Dermis microvascular lymphatic vessel endothelial cell (primary cell): Measurements from ENCODE around the gene NSD2. TPM values are rescaled to one million over a fixed set of nuclear protein-coding genes. Genes with fewer than 3 reads are reported as not detected.
A peak's percentile ranks its signal among the peaks of the same experiment; 100 is the strongest.

Experiments used
- DNase-seq, 2 donors: peaks; one replicate each; pipeline versions ENCODE4 v3.0.0 to v3.0.0-alpha.2; 2010; ENCODE audit warnings: low read depth in 2 of 2
- total RNA-seq: library from RNA; depleted of rRNA; stranded (reverse); fragments of >200 nt; gene quantifications from 2 replicates; pipeline ENCODE4 v1.2.1, GENCODE V29; 2014

Gene NSD2
- total RNA-seq, 1 donor from 2014 or later: 39.8 TPM

DNA sequence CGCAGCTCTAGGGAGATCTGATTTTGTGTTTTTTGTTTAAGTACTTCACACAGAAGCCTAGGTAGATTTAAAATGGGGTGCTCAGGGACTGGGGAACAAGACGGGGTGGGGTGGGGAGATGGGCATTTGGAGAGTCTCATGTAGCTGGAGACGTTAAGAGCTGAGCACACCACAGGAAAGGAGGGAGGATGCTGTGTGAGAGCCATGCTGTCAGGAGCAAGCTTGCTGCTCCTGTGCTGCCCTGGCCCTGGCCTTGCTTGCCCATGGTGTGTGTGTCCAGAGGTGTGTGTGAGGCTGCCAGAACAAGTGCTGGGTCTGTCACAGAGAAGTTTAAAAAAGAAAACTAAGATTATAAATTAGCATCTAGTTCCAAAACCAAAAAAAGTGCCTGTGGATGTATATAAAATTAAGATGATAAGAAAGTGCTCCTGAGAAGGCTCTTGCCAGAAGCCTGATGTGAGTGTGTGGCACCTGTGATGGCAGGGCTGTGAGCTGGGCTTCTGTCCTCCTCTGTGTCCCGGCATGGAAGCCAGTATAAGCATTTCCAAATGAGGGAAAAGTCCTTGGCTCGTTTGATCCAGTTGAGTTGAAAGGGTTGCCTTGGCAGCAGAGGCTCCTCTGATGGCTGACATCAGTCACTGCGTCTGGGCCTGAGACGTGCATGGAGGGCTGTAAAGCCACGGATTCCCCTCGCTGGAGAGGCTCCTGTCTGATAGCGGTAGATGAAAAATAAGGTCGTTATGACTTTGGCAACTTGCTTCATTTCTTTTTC lies 74.1 kb downstream of the NSD2 start:
- no peak for DNase-seq

DNA sequence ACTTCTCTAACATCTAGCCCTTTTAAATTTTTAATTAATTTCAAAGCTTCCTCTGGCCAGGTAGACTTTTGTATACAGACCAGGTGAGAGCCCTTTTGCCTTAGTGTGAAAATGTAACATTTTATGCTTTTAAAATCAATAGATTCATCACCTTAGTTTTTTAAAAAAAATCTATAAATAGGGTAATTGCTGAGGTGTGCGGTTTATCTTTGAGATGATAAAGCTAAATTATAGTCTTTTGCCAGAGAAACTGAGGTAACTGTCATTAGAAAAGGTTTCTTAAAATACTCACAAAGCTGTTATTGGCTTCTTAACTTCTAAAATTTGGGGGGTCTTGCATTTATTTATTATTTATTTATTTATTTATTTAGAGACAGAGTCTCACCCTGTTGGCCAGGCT lies 74.7 kb downstream of the NSD2 start:
- DNase-seq: no peak

DNA sequence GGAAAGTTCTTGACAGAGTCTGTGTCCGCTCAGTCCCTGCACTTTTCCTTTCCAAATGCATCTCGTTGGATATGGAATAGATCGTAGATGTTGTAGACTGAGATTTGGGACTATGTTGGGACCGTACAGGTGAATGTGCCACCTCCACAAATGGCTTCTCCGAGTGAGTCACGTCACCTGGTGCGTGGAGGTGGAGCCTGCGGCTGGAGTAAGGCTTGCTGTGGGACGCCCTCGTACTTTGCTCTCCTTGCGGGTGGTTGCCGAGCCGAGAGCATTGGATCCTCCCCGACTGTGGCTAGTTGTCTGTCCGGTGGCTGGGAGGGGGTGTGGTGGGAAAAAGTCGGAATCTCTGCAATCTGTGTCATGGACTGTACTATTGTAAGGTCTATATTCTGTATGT lies 77.0 kb downstream of the NSD2 start:
- DNase-seq: no peak

DNA sequence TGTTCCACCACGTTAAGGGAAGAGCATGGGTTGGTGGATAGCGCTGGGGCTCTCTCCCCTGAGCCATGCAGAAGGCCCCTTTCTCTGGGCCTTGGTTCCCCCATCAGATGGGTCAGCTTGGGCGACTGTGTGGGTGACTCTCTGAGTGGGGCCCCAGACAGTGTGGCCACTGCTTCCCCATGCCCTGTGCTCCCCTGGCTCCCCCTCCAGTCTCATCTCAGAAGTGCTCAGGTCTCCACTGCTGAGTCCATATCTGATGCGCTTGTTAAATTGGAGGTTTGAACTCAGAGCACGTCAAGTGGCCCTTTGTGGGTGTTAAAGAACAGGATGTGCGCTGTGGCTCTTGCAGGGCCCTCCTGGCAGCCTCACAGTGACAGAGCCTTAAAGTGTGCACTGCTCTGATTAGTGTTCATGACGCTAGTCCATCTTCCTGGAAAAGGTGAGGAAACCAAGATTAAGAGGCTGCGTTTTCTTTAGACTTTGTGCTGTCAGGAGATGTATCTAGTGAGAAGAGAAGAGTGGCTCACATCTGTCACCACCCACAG lies 77.8 kb downstream of the NSD2 start:
- DNase-seq: no peak

DNA sequence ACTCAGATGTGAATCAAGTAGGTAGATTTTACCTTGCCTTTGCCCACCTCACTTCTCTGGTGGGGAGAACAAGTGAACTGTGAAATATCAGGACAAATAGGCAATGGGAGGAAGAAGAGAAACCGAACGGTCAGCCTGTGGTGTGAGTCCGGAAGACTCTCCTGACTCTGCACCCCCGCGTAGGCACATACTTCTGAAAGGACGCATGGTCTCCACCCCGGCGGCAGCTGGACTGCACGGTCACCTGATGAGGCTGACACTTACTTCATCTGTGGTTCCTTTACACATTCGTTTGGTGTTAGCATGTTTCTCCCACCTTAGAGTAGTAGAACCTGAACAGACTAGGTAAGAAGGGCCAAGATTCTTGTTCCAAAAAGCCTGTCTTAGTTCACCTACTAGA lies 79.2 kb downstream of the NSD2 start:
- no peak for DNase-seq

DNA sequence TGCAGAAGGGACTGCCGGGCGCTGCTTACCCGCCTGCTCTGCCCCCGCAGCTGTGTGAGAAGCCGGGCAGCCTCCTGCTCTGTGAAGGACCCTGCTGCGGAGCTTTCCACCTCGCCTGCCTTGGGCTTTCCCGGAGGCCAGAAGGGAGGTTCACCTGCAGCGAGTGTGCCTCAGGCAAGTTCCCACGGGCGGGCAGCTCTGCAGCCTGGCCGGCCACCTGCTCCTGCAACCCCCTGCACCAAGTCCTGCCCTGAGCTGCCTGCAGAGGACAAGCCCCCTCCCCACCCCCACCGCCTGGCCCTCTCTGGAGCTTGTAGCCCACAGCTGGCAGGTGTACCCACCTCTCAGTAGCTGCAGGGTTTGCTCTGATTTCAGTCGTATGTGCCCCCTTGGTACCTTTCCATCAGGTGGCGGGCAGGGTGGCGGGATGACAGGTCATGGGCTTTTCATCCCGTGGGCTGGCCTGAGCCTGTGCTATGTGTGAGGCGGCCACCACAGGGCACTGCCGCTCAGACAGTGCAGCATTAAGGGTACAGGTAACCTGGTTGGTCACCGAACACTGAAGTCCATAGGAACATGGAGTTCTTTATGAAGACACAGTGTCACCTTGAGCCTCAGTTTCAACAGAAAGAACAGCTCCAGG lies 81.0 kb downstream of the NSD2 start:
- DNase-seq: no peak

DNA sequence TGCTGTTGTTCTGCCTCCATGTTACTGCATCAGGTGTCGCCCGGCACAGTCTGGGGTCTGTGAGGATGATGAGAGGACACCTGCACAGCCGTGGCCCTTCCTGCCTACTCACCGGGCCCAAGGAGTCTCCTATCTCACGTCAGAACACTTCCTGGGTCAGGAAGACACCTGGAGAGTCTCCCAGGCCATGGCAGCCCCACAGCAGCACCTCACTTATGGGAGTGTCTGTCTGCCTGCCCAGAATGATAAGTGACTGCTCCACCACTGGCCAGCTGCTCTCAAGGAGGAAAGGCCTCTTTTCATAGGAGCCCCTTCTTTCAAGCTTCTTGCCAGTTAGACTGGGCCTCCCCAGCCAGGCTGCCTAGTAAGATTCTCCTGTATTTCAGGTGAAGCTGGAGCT lies 81.5 kb downstream of the NSD2 start:
- no peak for DNase-seq

DNA sequence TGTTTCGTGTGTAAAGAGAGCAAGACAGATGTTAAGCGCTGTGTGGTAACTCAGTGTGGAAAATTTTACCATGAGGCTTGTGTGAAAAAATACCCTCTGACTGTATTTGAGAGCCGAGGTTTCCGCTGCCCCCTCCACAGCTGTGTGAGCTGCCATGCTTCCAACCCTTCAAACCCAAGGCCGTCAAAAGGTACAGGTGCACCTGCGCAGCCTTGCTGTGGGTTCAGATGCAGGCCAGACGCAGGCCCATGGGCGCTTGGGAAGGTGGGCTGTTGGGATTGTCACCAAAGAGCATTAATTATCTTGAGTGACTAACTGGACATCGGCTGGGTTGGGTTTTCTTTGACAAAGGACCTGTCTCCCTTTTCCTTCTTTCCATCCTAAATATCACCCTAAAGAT lies 82.1 kb downstream of the NSD2 start:
- DNase-seq: no peak

DNA sequence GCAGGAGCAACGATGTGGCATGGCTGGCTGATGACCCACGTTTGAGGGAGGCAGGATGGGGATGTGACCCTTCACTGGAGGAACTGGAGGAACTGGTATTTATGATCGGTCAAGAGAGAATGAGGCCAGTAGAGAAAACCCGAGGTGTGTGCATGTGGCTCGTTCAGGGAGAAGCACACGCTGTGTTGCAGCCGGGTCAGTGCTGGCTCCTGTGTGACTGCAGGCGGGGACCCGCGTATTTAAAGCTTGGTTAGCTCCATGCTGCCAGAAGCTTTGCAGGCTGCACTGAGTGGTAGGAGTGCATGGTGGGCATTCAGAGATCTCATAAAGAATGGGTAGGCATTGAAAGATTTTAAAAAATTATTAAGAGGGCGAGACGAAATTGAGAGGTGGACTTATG lies 85.4 kb downstream of the NSD2 start:
- DNase-seq: no peak

DNA sequence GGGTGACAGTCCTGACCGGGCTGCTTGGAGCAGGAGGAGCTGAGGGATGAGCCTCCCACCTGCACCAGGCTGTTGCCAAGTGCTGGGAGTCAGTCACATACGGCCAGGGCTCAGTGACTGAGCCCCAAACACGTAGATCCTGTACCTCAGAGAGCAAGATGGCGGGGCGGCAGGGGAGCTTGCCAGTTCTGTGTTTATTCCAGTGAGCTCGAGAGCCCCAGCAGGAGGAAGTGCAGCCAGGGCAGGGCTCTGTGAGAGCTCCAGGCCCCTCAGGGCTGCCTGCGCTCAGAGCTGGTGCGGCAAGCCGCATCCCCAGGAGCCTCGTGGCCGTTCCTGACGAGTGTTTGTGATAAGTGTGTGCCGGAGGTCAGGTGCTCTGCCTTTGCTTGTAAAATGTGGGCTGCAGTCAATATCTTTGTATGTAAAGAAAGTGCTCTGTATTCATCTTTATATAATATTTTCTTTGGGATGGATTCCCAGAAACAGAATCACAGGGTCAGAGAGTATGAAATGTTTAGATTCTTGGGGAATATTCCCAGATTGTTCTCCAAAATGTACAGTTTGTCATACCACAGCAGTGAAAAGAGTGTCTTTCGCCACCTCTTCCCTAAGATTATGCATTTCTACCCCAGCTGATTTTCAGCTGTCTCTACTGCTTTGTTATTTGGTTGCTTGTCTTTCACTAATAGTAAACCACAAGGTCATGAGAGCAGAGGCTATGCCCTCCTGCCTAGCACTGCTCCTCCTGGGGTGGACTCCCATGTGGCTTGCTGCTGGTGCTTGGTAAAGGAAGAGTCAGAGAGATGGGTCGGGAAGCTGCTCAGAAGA lies 87.3 kb downstream of the NSD2 start:
- DNase-seq: no peak

DNA sequence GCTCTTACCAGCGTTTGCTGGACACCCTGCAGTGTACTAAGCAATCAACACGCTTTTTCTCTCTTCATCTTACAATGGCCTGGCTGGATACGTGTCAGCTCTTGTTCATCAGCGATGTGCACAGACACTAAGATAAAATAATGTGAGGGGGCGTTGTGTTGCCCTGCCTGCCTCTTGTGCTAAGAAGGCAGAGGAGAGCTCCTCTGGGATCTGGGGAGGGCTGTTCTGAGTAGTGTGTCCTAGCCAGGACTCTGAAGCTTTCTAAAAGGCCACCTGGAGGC lies 87.9 kb downstream of the NSD2 start:
- no peak for DNase-seq

DNA sequence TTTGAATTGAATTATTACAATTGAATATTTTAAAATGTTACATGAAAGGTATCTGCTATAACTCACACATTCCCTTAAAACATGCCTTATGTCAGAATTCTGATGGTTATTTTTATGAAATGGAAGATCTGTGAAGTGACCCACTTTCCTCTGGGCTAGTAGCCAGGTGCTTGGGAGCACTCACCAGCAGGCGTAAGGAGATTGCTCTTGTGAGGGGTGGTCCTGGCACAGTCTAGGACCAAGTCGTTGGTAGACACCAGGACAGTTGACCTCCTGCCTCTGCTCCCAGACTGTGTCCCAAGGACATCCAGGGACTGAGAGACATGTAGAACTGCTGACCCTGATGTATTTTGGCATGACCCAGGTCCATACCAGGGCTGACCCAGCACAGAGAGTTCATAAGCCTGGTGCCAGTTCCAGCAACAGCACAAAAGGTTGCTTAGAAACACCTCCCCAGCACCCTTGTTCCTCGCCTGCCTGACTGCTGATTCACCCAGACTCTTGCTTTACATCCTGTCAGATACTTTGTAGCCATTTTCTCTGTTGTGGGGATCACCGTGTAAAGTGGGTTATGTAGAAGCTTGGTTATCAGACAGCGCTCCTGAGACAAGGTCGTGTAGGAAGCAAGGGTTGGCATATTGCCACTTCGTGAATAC lies 89.1 kb downstream of the NSD2 start:
- DNase-seq: no peak

DNA sequence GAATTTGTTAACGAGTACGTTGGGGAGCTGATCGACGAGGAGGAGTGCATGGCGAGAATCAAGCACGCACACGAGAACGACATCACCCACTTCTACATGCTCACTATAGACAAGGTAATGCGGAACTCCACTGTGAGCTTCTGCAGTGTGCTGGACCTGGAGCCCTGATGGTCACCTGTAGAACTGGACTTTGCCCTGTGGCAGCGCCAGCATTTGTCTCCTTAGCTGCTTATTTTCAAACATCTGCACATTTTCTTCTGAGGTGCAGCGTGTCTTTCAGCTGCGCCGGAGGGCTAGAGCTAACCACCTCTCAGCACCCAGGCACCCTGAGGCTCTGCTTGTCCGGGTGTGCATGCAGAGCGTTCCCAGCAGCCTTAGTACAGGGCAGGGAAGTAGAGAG lies 89.8 kb downstream of the NSD2 start:
- no peak for DNase-seq

DNA sequence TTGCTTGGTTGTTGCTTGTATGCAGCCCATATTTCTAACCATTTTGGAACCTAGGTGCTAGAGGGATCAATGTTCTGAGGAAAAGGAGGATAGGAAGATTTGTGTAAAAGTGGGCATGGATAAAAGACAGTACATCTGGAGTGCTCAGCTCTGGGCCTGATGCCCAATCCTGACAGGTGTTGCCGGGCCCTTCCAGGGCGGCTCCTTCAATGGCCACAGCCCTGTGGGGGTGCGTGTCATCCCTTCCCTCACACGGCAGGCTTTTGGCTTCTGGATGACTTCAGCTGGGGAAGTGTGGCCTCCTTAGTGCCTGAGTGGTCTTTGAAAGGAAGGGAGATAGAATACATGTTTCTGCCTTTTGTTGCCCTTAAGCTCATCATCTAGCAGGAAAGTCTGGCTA lies 90.4 kb downstream of the NSD2 start:
- no peak for DNase-seq

DNA sequence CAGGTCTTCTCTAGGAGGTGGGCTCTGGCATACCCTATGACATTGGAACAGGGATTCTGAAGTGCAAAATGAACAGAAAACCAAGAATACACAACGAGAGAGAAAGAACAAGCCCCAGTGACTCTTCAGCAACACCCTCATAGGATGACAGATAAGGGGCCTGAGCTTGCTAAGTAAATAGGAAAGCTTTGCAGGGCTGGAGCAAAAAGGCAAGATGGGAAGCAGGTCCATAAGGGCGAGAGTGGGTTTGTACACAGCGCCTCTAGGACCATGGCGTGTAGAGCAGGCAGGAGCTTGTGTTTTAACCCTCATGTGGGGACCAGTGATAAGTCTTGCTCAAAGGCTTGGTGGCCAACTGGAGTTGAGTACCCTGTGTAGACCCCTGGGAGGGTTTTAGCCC lies 91.8 kb downstream of the NSD2 start:
- no peak for DNase-seq

DNA sequence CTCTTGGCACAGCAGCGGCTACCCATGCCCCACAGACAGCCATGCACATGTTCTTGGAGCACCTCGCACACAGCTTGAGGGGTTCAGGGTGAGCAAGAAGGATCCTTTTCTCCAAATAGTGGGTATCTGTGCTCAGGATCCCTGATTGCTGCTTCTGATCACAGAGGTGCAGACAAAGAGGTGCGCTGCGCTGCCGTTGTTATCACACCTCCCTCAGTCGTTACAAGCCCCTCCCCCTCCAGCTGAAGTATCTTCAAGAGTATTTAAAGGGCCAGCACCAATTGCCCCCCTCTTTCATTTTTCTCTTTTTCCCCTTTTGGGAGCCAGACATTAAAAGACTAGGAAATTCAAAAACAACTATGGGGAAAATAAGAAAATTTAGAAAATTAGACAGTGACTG lies 93.2 kb downstream of the NSD2 start:
- DNase-seq: no peak

DNA sequence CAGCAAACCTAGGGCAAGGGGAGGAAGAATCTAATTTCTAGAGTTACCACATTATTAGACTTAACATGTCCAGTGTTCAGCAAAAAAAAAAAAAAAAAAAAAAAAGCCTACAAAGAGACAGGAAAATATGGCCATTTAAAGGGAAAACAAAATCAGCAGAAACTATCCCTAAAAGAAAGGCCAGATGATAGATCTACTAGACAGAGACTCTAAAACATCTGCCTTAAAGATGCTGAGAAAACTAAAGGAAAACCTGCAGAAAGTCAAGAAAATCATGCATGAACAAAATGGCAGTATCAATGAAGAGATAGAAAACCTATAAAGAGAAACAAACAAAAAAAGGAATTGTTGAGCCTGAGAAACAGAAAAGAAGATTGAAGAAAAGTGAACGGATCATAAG lies 93.8 kb downstream of the NSD2 start:
- no peak for DNase-seq

DNA sequence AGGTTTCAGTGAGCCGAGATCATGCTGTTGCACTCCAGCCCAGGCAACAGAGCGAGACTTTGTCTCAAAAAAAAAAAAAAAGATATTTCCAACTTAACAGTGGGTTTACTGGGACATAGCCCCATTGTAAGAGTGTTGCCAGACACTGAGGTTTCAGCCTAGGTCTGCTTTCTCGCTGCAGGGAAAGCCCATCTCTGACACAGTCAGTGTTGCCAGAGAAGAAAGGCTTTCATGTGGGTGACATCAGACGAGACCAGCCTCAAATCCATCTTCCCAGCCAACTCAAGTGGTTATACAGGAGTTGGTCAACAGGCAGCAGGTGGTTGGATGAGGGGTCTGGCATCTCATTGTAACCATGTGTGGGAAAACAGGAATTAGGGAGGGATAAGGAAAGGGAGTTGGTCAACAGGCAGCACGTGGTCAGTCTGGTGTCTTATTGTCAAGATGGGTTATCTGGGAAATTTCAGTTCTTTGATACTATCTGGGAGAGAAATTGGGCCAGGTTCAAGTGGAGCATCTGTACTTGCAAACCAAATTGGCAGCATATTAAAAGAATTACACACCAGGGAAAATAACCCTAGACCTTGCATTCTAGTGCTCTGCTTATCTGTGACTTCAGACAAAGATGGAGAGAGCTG lies 96.4 kb downstream of the NSD2 start:
- DNase-seq: peak in 1 of 2 donors; percentile 28

DNA sequence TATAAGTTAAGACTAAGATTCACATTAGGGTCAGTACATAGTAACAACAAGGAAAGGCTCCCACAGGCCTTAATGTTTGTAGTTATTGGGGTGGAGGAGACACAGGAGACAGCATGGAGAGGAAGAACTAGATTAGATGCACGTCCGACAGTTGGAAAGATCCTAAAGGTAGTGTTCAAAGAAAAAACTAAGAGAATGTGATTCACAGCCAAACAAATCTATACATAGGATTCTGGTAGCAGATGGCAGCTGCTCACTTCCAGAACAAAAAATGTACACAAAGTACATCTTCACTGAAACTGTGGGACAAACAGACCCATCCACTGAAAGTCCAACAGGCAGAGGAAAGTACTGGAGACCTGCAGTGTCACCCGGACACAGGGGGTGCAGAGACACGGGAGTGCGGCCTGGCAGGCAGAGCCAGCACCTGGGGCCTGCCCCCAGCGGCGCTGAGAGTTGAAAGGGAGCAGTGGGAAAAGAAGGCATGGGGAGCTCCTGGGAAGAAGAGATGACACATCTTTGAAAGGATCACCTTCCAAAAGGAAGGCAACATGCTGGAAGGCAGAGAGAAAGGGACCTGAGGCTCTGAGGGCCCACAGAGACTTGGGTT lies 97.6 kb downstream of the NSD2 start:
- no peak for DNase-seq

DNA sequence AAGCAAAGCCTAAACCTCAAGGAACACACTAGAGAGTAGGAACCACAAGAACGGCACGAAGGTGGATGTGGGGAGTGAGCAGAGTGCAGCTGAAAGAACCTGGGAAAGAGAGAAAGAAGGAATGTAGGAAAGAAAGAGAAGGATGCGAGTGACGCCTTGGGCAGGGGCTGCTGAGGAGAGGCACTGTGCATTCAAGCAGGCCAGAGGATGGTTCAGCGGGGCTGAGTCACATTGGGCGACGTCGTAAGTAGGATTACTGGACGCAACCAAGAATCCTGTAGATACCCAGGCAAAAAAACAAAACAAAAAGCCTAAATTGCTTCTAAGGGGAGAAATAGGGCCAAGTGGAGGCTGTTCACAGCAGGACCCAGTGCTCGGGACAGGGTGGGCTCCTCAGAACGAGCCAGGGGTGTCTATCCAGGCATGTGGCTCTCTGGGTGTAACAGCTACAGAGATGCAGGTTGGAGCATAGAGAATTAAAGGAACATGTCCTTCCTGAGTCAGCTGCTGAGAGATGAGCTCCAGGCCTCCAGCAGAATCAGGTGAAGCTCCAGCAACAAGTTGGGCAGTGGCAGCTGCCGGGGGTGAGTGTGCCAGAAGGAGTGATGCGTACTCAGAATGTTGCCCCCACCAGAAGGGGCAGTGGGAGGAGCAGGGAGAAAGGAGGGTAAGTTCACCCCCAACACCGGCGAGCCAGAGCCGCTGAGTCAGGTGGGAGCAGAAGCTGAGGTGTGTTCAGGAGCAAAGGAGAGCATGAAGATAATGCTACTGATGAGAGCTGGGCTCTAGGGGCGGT lies 98.9 kb downstream of the NSD2 start:
- no peak for DNase-seq
